Colonic mucosa (tissue), 4 donors: ENCODE data around the gene SEMA6A. TPM values are rescaled to one million over a fixed set of nuclear protein-coding genes. Genes with fewer than 3 reads are reported as not detected.
A peak's percentile ranks its signal among the peaks of the same experiment; 100 is the strongest.
"Not testable (repeated sequence)": the region's sequence is repeated elsewhere in the genome, so short reads cannot be mapped to it uniquely, and the experiment has no call there.

Source experiments
- DNase-seq: peaks from one replicate; pipeline ENCODE4 v3.0.0-alpha.2; 2020
- H3K27ac ChIP-seq: fragments of 200-600 bp; one replicate; pipeline ENCODE4 v1.8.0; 2021
- H3K27me3 ChIP-seq: fragments of 200-600 bp; one replicate; pipeline ENCODE4 v1.8.0; 2021
- H3K36me3 ChIP-seq: fragments of 200-600 bp; one replicate; pipeline ENCODE4 v1.8.0; 2021
- H3K4me1 ChIP-seq: fragments of 200-600 bp; one replicate; pipeline ENCODE4 v1.8.0; 2021; ENCODE audit warnings: mild to moderate bottlenecking
- H3K4me3 ChIP-seq: fragments of 200-600 bp; one replicate; pipeline ENCODE4 v1.8.0; 2021
- H3K9ac ChIP-seq, 2 donors: one replicate each; pipeline ENCODE4 v1.7.0; 2013; ENCODE audit warnings: control low read depth in 2 of 2, low read depth in 2 of 2, low read length in 2 of 2
- H3K9me3 ChIP-seq: fragments of 200-600 bp; one replicate; pipeline ENCODE4 v1.8.0; 2021
- intact Hi-C: fragments of 100-400 bp; cut with DNase I; formaldehyde crosslinking; loops from one replicate; pipeline ENCODE4 v1.14.1; 2022
- total RNA-seq, 2 donors: library from RNA; stranded (reverse); fragmentation: NEBNext Ultra II Directional in 1 of 2; extraction: Animal tissue kit (Norgen Biotek cat#: 25700) in 1 of 2; gene quantifications; one replicate each; pipeline ENCODE4 v1.2.1, GENCODE V29; 2021
- TF ChIP-seq, protein P1 (sequence below): fragments of 200-600 bp; IDR thresholded peaks from one replicate; pipeline ENCODE4 v1.8.0; 2022; ENCODE audit warnings: antibody characterized with exemption, mild to moderate bottlenecking
- donor health status: healthy.
- donor health status: DM: no; HTN: no; CAD: no.
- donor health status: DM: no; HTN: no; CAD: no.

The SEMA6A gene
- total RNA-seq, 2 donors from 2014 or later = 66.7 to 89.9 TPM

DNA sequence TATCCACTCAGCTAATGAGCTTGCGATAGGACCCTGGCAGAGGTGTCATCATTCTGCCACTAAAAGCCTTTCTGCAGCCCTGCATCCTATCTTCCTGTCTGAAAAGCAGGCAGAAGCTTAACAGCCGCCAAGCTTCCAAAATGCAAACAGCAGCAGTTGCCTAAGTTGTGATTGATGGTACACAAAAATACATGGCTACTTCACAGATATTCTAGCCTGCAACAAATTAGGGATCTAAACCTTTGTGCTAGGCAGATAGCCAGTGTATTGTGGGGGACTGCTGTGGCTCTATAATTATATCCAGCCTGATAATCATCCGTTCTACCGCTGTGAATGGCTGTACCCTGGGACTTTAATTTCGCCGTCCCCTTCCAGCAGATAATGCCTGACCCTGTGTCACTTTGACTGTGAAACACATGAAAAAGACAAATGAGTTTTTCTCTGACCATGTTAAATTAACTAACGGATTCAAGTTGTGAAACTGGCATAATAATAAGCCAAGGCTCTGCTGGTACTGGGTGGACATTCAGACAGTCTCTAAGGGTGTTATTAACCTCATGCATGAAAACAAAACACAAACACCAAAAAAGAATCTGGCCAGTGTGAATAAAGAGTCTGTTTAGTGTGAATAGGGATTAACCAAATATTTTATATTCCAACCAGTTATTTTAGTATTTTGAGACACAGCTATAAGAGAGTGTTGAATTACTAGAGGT is 45.9 kb downstream of the SEMA6A start:
- TF ChIP-seq, protein P1, sequence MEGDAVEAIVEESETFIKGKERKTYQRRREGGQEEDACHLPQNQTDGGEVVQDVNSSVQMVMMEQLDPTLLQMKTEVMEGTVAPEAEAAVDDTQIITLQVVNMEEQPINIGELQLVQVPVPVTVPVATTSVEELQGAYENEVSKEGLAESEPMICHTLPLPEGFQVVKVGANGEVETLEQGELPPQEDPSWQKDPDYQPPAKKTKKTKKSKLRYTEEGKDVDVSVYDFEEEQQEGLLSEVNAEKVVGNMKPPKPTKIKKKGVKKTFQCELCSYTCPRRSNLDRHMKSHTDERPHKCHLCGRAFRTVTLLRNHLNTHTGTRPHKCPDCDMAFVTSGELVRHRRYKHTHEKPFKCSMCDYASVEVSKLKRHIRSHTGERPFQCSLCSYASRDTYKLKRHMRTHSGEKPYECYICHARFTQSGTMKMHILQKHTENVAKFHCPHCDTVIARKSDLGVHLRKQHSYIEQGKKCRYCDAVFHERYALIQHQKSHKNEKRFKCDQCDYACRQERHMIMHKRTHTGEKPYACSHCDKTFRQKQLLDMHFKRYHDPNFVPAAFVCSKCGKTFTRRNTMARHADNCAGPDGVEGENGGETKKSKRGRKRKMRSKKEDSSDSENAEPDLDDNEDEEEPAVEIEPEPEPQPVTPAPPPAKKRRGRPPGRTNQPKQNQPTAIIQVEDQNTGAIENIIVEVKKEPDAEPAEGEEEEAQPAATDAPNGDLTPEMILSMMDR = no peak
- intact Hi-C loops = loop anchor here (2.0 kb wide), 1 partner anchor 46 kb away; the partner anchor contains the start of gene SEMA6A
- Histone ChIP-seq H3K36me3 (no peaks in the 10 kb centered on the region), H3K9ac (peak overlapping the region in 1 of 2 donors; percentile 88), H3K27me3 (no peaks in the 10 kb centered on the region), H3K27ac (peak overlapping the region; percentile 86), H3K9me3 (no peaks in the 10 kb centered on the region), H3K4me1 (peaks cover 10% of the 10 kb centered on the region), H3K4me3 (no peak overlapping the region)
- DNase-seq = no peak

DNA sequence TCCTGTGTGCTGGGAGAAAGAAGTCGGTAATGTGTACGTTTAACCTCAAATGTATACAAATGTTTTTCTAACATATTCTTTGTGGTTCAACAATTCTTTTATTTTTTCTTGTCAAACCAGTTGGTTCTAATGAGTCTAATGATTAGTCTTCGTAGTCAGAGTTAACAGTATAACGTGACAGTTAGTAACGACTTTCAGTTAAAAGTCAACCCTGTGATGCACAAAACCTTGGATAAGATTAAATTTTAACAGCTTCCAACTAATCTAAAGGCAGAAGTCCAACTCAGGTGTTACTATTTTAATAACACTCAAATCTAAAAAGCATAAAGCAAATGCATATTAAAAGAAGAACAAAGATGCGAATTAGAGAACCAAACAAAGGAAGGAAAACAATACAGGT is 47.0 kb downstream of the SEMA6A start:
- no peaks in the 10 kb centered on the region for H3K27me3 ChIP-seq
- intact Hi-C loops = no loop called here
- H3K36me3 ChIP-seq = no peaks in the 10 kb centered on the region
- H3K4me1 ChIP-seq = peaks cover 5% of the 10 kb centered on the region
- no peak overlapping the region for H3K4me3 ChIP-seq
- TF ChIP-seq, protein P1 = no peak
- H3K27ac ChIP-seq = peak overlapping the region; percentile 86
- no peak overlapping the region for H3K9ac ChIP-seq
- no peaks in the 10 kb centered on the region for H3K9me3 ChIP-seq
- DNase-seq = no peak

DNA sequence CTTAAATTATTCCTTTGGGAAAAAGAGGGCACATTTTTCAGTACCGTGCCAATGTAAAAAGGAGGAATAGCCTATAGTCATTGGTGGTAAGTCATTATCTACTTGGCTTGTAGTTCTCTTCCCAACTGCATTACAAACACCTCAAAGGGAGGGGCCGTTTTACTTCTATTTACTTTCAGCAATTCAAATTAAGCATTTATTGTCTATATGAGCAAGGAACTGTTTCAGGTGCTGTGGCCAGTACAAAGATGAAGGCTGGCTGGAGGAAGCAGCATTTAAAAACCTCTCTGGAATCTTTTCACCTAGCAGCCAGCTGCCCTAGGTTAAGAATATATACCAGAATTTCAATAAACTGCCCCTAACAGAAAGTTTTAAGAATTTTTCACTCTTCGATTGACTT is 48.9 kb downstream of the SEMA6A start:
- peak overlapping the region in 1 of 2 donors; percentile 12 for H3K9ac ChIP-seq
- no peaks in the 10 kb centered on the region for H3K27me3 ChIP-seq
- H3K36me3 ChIP-seq = no peaks in the 10 kb centered on the region
- DNase-seq = peak; percentile 54
- H3K9me3 ChIP-seq = no peaks in the 10 kb centered on the region
- intact Hi-C loops = no loop called here
- no peak overlapping the region for H3K4me3 ChIP-seq
- peak overlapping the region; percentile 86 for H3K27ac ChIP-seq
- TF ChIP-seq, protein P1 = no peak
- H3K4me1 ChIP-seq = peaks cover 5% of the 10 kb centered on the region

DNA sequence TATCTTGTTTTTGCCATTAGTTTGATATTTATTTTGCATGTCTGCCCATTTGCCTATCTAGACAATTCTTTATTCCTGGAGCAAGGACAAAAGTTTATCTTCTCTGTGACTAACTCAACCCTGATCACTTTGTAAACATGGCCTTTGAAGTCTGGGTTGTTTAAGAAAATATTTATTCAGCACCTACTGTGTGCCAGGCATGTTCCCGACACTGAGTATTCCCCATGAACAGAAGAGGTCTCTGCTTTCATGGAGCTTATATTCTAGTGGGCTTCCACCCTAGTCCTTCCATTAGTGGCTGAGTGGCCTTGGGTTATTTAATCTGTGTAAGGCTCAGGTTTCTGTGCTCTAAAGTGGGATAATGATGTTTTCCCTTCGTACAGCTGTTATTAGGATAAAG is 49.7 kb downstream of the SEMA6A start:
- Histone ChIP-seq H3K4me1 (peaks cover 5% of the 10 kb centered on the region), H3K9me3 (no peaks in the 10 kb centered on the region), H3K27ac (peak overlapping the region; percentile 86), H3K4me3 (no peak overlapping the region), H3K27me3 (no peaks in the 10 kb centered on the region), H3K9ac (no peak overlapping the region), H3K36me3 (no peaks in the 10 kb centered on the region)
- TF ChIP-seq, protein P1 = no peak
- intact Hi-C loops = no loop called here
- DNase-seq = no peak

DNA sequence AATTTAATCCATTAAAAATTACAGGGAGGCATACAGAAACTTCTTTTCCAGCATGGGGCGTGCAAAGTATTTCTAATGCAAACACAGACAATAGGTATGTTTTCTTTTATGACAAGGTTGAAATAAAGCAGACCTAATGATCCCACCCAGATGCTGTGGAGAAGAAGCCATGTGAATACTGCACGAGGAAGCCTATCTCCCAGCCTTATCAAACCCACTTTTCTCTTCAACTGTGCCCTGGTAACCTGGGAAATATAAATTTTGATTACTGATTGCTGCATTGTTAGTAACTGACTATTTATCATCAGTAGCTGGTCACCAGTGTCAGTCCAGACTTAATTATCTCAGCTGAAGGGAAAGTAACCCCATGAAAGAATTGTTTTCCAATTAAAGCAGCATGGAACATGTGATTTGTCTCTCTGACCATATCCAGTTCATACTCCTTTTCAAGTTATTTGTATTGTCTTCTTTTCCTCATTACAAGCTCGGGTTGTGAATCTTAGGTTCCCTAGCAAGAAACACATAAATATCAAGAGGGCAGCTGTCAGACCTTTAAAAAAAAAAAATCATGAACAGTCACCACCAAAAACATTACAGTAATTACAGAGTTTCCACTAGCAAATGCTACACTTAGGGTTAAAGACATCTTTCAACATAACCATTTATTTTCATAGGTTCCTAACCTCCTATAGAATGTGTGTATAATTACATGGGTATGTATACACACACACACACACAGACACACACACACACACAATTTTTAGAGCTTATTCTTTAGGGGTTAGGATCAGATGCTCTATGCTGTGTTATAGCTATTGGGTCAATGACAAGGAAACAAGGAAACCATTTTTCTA is 50.3 kb downstream of the SEMA6A start:
- H3K27me3 ChIP-seq = no peaks in the 10 kb centered on the region
- H3K9ac ChIP-seq = peak overlapping the region in 1 of 2 donors; percentile 21
- intact Hi-C loops = no loop called here
- no peak for DNase-seq
- H3K36me3 ChIP-seq = no peaks in the 10 kb centered on the region
- no peaks in the 10 kb centered on the region for H3K9me3 ChIP-seq
- H3K4me3 ChIP-seq = no peak overlapping the region
- H3K4me1 ChIP-seq = peaks cover 5% of the 10 kb centered on the region
- TF ChIP-seq, protein P1 = no peak
- peak overlapping the region; percentile 86 for H3K27ac ChIP-seq

DNA sequence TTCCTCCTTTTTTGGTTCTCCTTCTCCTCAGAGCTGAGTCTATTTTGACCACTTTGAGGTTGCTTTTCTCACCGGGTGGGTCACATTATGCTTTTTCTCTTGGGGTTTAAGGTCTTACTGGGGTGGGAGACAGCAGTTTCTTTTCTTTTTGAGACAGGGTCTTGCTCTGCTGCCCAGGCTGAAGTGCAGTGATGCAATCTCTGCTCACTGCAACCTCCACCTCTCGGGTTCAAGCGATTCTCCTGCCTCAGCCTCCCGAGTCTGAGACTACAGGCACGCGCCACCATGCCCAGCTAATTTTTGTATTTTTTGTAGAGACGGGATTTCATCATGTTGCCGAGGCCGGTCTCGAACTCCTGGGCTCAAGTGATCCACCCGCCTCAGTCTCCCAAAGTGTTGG is 51.4 kb downstream of the SEMA6A start:
- H3K27ac ChIP-seq, DNase-seq, H3K4me1 ChIP-seq, intact Hi-C loops, H3K9ac ChIP-seq, H3K36me3 ChIP-seq, H3K27me3 ChIP-seq, H3K4me3 ChIP-seq, H3K9me3 ChIP-seq: not testable (repeated sequence)
